WTC11 (cell line): Measurements from ENCODE around the gene DGKQ. TPM values are rescaled to one million over a fixed set of nuclear protein-coding genes. Genes with fewer than 3 reads are reported as not detected.

Source experiments
- ATAC-seq: fragments of 200-7000 bp; cut with Tn5 transposase; 2 replicates; pipeline ENCODE4 v1.10.0; 2021; ENCODE audit warnings: mild to moderate bottlenecking, moderate library complexity
- CTCF ChIA-PET: fragments of 300-600 bp; sonication (Branson Sonifier 250); formaldehyde crosslinking; loops from one replicate; lab custom pipeline; 2021; ENCODE audit warnings: antibody characterized with exemption; lab: Charles Lee
- POLR2A ChIA-PET: fragments of 350-600 bp; sonication (Branson Sonifier 250); formaldehyde crosslinking; loops from one replicate; lab custom pipeline; 2021; ENCODE audit warnings: antibody characterized with exemption; lab: Charles Lee
- DNase-seq: peaks from one replicate; pipeline ENCODE4 v3.0.0; 2021; ENCODE audit warnings: low spot score
- H3K27ac Mint-ChIP-seq: 2 replicates; pipeline ENCODE4 v1.8.0; 2021; ENCODE audit warnings: mixed read lengths
- H3K27me3 Mint-ChIP-seq: 2 replicates; pipeline ENCODE4 v1.8.0; 2021; ENCODE audit warnings: low read depth, mild to moderate bottlenecking, moderate library complexity, mixed read lengths
- H3K36me3 Mint-ChIP-seq: 2 replicates; pipeline ENCODE4 v1.8.0; 2021; ENCODE audit warnings: mixed read lengths
- H3K4me1 Mint-ChIP-seq: 2 replicates; pipeline ENCODE4 v1.8.0; 2022; ENCODE audit warnings: mixed read lengths
- H3K4me3 Mint-ChIP-seq: 2 replicates; pipeline ENCODE4 v1.8.0; 2021; ENCODE audit warnings: mild to moderate bottlenecking, moderate library complexity, mixed read lengths
- H3K9me3 Mint-ChIP-seq: 2 replicates; pipeline ENCODE4 v1.8.0; 2021; ENCODE audit warnings: mixed read lengths
- ARID4B ChIP-seq: sonication (generic); formaldehyde crosslinking; IDR thresholded peaks from 2 replicates; pipeline ENCODE4 v1.8.0; 2023; ENCODE audit warnings: missing genetic modification reagents, mild to moderate bottlenecking, borderline replicate concordance
- CBFB ChIP-seq: sonication (generic); formaldehyde crosslinking; IDR thresholded peaks from 2 replicates; pipeline ENCODE4 v1.8.1; 2022; ENCODE audit warnings: mild to moderate bottlenecking, low read depth, missing genetic modification reagents
- CDX4 ChIP-seq: fragments of 250-450 bp; sonication (Bioruptor Pico); IDR thresholded peaks from 2 replicates; pipeline ENCODE4 v1.9.0; 2021; ENCODE audit warnings: moderate library complexity, mild to moderate bottlenecking, inconsistent platforms, borderline replicate concordance
- CREM ChIP-seq: sonication (generic); formaldehyde crosslinking; IDR thresholded peaks from 2 replicates; pipeline ENCODE4 v1.8.1; 2022; ENCODE audit warnings: mild to moderate bottlenecking, missing genetic modification reagents, moderate library complexity
- ELF4 ChIP-seq: sonication (generic); formaldehyde crosslinking; IDR thresholded peaks from 2 replicates; pipeline ENCODE4 v1.8.1; 2022; ENCODE audit warnings: low read depth, mild to moderate bottlenecking, moderate library complexity, missing genetic modification reagents
- GRHL2 ChIP-seq: fragments of 250-450 bp; sonication (Bioruptor Pico); IDR thresholded peaks from 2 replicates; pipeline ENCODE4 v1.8.0; 2022; ENCODE audit warnings: mild to moderate bottlenecking, moderate library complexity; ENCODE audit not compliant: insufficient replicate concordance, severe bottlenecking
- KAT7 ChIP-seq: sonication (generic); formaldehyde crosslinking; IDR thresholded peaks from 2 replicates; pipeline ENCODE4 v1.8.1; 2023; ENCODE audit warnings: missing genetic modification reagents, mild to moderate bottlenecking, borderline replicate concordance
- NFATC4 ChIP-seq: fragments of 250-450 bp; sonication (Bioruptor Pico); IDR thresholded peaks from 2 replicates; pipeline ENCODE4 v1.9.0; 2021; ENCODE audit warnings: mild to moderate bottlenecking
- RORB ChIP-seq: fragments of 250-450 bp; sonication (Bioruptor Pico); IDR thresholded peaks from 2 replicates; pipeline ENCODE4 v1.9.0; 2021; ENCODE audit warnings: mild to moderate bottlenecking
- SMAD4 ChIP-seq: sonication (generic); formaldehyde crosslinking; IDR thresholded peaks from 2 replicates; pipeline ENCODE4 v1.8.0; 2022; ENCODE audit warnings: mild to moderate bottlenecking, missing genetic modification reagents
- TEAD1 ChIP-seq: sonication (generic); formaldehyde crosslinking; IDR thresholded peaks from 2 replicates; pipeline ENCODE4 v1.8.0; 2022; ENCODE audit warnings: mild to moderate bottlenecking, missing genetic modification reagents
- TP53 ChIP-seq: sonication (generic); formaldehyde crosslinking; IDR thresholded peaks from 2 replicates; pipeline ENCODE4 v1.8.1; 2023; ENCODE audit warnings: mild to moderate bottlenecking, missing genetic modification reagents
- USF1 ChIP-seq: sonication (generic); formaldehyde crosslinking; IDR thresholded peaks from 2 replicates; pipeline ENCODE4 v1.8.0; 2022; ENCODE audit warnings: mild to moderate bottlenecking, missing genetic modification reagents
- ZBTB21 ChIP-seq: sonication (generic); formaldehyde crosslinking; IDR thresholded peaks from 2 replicates; pipeline ENCODE4 v1.8.1; 2023; ENCODE audit warnings: mild to moderate bottlenecking, missing genetic modification reagents, borderline replicate concordance
- ZNF317 ChIP-seq: sonication (generic); formaldehyde crosslinking; IDR thresholded peaks from 2 replicates; pipeline ENCODE4 v1.8.1; 2023; ENCODE audit warnings: low read depth, mild to moderate bottlenecking, moderate library complexity, missing genetic modification reagents, borderline replicate concordance
- ZSCAN18 ChIP-seq: fragments of 250-450 bp; sonication (Bioruptor Pico); IDR thresholded peaks from 2 replicates; pipeline ENCODE4 v2.1.2; 2022; ENCODE audit warnings: mild to moderate bottlenecking, moderate library complexity
- total RNA-seq: library from RNA; stranded (reverse); gene quantifications from 3 replicates; pipeline ENCODE4 v1.2.3, GENCODE V29; 2021
- TF ChIP-seq, protein P1 (sequence below): sonication (generic); formaldehyde crosslinking; IDR thresholded peaks from 2 replicates; pipeline ENCODE4 v1.8.0; 2022; ENCODE audit warnings: mild to moderate bottlenecking, missing genetic modification reagents
- TF ChIP-seq, protein P2 (sequence below): sonication (generic); formaldehyde crosslinking; IDR thresholded peaks from 2 replicates; pipeline ENCODE4 v1.8.1; 2023; ENCODE audit warnings: mild to moderate bottlenecking, missing genetic modification reagents, moderate library complexity
- TF ChIP-seq, protein P3 (sequence below): fragments of 250-450 bp; sonication (Bioruptor Pico); conservative IDR thresholded peaks from 2 replicates; pipeline ENCODE4 v1.9.0; 2021; ENCODE audit warnings: mild to moderate bottlenecking
- TF ChIP-seq, protein P4 (sequence below): sonication (generic); formaldehyde crosslinking; conservative IDR thresholded peaks from 2 replicates; pipeline ENCODE4 v1.8.1; 2023; ENCODE audit warnings: mild to moderate bottlenecking, low read depth, missing genetic modification reagents, moderate library complexity

The DGKQ gene
- total RNA-seq, 1 experiment from 2014 or later = 19.3 TPM

- TF ChIP-seq, protein P1, sequence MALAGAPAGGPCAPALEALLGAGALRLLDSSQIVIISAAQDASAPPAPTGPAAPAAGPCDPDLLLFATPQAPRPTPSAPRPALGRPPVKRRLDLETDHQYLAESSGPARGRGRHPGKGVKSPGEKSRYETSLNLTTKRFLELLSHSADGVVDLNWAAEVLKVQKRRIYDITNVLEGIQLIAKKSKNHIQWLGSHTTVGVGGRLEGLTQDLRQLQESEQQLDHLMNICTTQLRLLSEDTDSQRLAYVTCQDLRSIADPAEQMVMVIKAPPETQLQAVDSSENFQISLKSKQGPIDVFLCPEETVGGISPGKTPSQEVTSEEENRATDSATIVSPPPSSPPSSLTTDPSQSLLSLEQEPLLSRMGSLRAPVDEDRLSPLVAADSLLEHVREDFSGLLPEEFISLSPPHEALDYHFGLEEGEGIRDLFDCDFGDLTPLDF (CRISPR knock-in tag) = no peak
- TF ChIP-seq TEAD1 (CRISPR knock-in tag) = no peak
- TF ChIP-seq SMAD4 (CRISPR knock-in tag) = no peak
- TF ChIP-seq, protein P2, sequence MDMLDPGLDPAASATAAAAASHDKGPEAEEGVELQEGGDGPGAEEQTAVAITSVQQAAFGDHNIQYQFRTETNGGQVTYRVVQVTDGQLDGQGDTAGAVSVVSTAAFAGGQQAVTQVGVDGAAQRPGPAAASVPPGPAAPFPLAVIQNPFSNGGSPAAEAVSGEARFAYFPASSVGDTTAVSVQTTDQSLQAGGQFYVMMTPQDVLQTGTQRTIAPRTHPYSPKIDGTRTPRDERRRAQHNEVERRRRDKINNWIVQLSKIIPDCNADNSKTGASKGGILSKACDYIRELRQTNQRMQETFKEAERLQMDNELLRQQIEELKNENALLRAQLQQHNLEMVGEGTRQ (CRISPR knock-in tag) = no peak
- TF ChIP-seq RORB (CRISPR knock-in tag) = no peak
- no peak for TF ChIP-seq ZBTB21
- no peak for TF ChIP-seq ELF4 (CRISPR knock-in tag)
- no peak for TF ChIP-seq CBFB (CRISPR knock-in tag)
- no peak for TF ChIP-seq TP53 (CRISPR knock-in tag)
Observed at GRCh38 chr4:971666-972500, 1.5 kb downstream of the DGKQ start (continued).

DNA sequence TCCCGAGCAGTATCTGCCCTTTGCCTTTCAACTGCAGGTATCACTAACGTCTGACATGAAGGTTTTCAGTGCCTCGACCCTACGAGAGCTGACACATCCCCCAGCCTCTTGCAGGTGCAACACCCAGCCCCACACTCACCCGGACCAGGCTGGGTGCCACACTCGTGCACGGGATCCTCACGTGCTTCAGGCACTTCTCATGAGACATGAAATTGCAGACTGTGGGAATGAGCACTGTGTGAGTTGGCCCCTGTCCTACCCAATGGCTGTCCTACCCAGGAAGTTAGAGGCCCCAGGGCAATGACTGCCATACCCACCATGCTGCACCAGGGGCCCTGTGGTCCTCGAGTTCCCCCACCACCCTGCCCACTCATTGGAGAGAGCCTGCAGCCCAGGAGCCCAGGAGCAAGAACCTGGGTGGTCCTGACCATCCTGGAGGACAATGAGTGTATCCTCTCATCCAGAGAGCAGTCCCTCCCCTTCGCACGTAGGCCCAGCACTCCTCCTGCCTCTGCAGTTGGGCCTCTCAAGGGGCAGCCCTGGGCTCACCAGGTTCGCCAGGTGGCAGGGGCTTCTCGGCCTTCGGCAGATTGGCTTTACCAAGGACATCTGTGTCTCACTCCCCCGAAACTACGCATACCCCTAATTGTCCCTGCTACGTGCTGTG, 2.4 kb downstream of the DGKQ start:
- Mint-ChIP-seq H3K27me3 (peaks cover 34% of the 10 kb centered on the region), H3K4me3 (no peak overlapping the region), H3K4me1 (no peaks in the 10 kb centered on the region), H3K9me3 (peaks cover 3% of the 10 kb centered on the region; the same call in 1 of the 2 replicates), H3K36me3 (no peaks in the 10 kb centered on the region), H3K27ac (no peak overlapping the region)
- ChIA-PET POLR2A (no interaction called here), CTCF (interaction anchor here (1.9 kb wide), 1 partner anchor 45 kb away, joined by 7 read pairs; no protein-coding TSS in a partner anchor)
- DNase-seq (no peak), ATAC-seq (no peak)
- TF ChIP-seq USF1 (CRISPR knock-in tag) = no peak
- TF ChIP-seq CDX4 (CRISPR knock-in tag) = no peak
- no peak for TF ChIP-seq ARID4B (CRISPR knock-in tag)
- no peak for TF ChIP-seq GRHL2 (CRISPR knock-in tag)
- TF ChIP-seq, protein P3, sequence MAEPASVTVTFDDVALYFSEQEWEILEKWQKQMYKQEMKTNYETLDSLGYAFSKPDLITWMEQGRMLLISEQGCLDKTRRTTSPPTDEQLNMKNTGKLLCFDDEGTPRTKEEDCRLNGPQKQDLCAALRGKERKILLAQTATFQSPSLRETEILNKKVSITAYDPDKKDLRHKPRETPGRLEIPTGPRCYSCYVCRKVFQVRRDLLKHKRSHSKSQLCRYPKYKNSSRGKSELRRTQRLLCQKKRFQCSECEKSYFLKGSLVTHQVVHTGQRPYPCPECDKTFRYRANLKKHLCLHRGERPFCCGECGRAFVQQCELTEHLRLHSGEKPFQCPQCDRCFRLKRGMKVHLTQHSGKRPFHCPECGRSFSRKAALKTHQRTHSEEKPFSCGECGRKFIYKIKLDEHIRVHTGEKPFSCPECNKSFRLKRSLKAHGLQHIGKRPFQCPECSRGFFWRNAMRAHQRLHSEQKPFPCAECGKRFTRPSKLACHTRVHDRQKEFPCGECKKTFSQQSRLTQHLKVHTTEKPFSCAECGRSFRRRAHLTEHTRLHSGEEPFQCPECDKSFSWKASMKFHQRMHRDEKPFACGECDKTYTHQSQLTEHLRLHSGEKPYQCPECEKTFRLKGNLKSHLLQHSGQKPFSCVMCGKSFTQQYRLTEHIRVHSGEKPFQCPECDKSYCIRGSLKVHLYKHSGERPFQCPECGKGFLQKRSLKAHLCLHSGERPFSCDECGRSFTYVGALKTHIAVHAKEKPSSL (CRISPR knock-in tag) = no peak
- no peak for TF ChIP-seq NFATC4
- TF ChIP-seq ZSCAN18 = no peak
- TF ChIP-seq CREM = no peak
- TF ChIP-seq ZNF317 (CRISPR knock-in tag) = no peak
- TF ChIP-seq, protein P4, sequence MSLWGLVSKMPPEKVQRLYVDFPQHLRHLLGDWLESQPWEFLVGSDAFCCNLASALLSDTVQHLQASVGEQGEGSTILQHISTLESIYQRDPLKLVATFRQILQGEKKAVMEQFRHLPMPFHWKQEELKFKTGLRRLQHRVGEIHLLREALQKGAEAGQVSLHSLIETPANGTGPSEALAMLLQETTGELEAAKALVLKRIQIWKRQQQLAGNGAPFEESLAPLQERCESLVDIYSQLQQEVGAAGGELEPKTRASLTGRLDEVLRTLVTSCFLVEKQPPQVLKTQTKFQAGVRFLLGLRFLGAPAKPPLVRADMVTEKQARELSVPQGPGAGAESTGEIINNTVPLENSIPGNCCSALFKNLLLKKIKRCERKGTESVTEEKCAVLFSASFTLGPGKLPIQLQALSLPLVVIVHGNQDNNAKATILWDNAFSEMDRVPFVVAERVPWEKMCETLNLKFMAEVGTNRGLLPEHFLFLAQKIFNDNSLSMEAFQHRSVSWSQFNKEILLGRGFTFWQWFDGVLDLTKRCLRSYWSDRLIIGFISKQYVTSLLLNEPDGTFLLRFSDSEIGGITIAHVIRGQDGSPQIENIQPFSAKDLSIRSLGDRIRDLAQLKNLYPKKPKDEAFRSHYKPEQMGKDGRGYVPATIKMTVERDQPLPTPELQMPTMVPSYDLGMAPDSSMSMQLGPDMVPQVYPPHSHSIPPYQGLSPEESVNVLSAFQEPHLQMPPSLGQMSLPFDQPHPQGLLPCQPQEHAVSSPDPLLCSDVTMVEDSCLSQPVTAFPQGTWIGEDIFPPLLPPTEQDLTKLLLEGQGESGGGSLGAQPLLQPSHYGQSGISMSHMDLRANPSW (CRISPR knock-in tag) = no peak
- TF ChIP-seq KAT7 = no peak
